ENCODE results near the gene TMEM86A. TPM values are rescaled to one million over a fixed set of nuclear protein-coding genes. Genes with fewer than 3 reads are reported as not detected.

TMEM86A gene
- total RNA-seq, 1 experiment from 2014 or later, result 0.45 TPM

DNA sequence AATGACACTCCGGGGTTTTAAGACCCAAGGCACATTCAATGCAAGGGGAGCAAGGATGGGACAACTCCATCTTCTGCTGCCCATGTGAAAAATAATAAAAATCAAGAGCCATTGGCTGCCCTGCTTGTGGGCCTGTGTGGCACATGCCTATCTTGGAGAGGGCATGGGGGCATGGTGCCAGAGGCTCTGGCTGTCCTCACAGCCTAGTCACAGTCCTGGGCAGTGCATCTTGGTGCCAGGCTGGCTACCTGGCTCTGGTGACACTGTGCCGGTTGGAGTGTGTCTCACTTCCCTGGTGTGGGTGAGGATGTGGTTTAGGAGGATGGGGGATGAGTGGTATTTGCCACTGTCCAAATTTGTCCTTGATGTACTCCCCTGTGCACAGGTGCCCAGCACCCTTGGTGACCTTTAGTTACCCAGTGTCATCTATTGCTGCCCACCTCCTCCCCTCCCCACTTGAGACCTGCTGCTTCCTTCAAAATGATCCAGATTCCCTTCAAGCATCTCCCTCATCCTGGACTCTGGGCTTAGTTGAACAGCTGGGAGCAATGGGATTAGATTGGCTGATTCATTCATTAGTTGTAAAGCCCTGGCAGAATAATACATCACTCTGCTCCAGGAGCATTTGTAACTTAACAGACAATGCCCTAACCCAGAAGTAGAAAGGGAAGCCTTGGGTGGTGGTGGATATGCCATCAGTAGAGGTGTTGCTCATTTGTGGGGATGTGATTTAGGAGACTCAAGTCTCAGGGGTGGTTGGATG is 4.6 kb downstream of the TMEM86A start:
- peaks cover 10% of the 10 kb centered on the region for H3K4me1 ChIP-seq (ENCODE audit: low read length)
- H3K79me2 ChIP-seq (ENCODE audit: low read length), result no peaks in the 10 kb centered on the region
- no peaks in the 10 kb centered on the region for H3K9me2 ChIP-seq (replicated peaks; ENCODE audit: insufficient read depth, low read length)
- no peak overlapping the region for H2AFZ ChIP-seq (ENCODE audit: low read length)
- H3K36me3 ChIP-seq (ENCODE audit: insufficient read depth, low read length), result no peaks in the 10 kb centered on the region
- H3K27me3 ChIP-seq (ENCODE audit: low read length), result no peaks in the 10 kb centered on the region
- H4K20me1 ChIP-seq (ENCODE audit: insufficient read depth, low read depth, low read length), result no peaks in the 10 kb centered on the region
- no peak overlapping the region for H3K4me2 ChIP-seq (ENCODE audit: low read depth, low read length, poor library complexity, severe bottlenecking)
- no peak for DNase-seq
- no peak overlapping the region for H3K4me3 ChIP-seq (ENCODE audit: low read length)
- H3K9me3 ChIP-seq (ENCODE audit: low read length), result no peaks in the 10 kb centered on the region
- H3K27ac ChIP-seq (ENCODE audit: low read length), result no peak overlapping the region
- no peak overlapping the region for H3K9ac ChIP-seq (ENCODE audit: low read length)

DNA sequence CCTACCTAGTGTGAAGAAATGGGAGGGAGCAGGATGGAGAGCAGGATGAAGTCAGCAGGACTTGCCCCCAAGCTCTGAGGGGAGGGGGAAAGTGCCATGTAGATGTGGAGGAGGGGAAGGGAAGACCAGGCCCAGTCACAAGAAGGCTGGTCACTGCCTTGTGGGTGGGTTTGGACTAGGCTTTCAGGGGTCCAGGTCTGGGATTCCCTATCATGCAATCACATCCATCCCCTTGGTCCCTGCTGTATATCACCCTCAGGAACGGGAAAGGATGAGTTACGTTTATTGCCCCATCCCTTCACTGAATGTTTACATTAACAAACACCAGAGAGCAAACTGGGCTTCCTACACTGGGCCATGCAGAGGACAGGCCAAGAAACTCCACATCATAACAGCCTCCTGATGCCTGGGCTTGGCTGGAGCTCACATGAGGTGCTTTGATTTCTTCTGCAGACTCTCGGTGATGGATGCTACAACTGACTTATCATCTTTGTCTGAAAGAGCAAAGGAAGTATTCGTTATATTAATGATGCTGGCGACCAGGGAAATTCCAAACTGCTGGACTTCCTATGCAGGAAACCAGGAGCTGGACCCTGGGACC is 5.6 kb downstream of the TMEM86A start:
- Histone ChIP-seq H3K36me3 (ENCODE audit: insufficient read depth, low read length) (no peaks in the 10 kb centered on the region), H3K4me2 (ENCODE audit: low read depth, low read length, poor library complexity, severe bottlenecking) (no peak overlapping the region), H3K4me3 (ENCODE audit: low read length) (no peak overlapping the region), H3K9me2 (replicated peaks; ENCODE audit: insufficient read depth, low read length) (no peaks in the 10 kb centered on the region), H3K9me3 (ENCODE audit: low read length) (no peaks in the 10 kb centered on the region), H3K9ac (ENCODE audit: low read length) (no peak overlapping the region), H3K27ac (ENCODE audit: low read length) (no peak overlapping the region), H3K79me2 (ENCODE audit: low read length) (no peaks in the 10 kb centered on the region), H4K20me1 (ENCODE audit: insufficient read depth, low read depth, low read length) (no peaks in the 10 kb centered on the region), H3K4me1 (ENCODE audit: low read length) (peaks cover 8% of the 10 kb centered on the region), H2AFZ (ENCODE audit: low read length) (no peak overlapping the region), H3K27me3 (ENCODE audit: low read length) (no peaks in the 10 kb centered on the region)
- no peak for DNase-seq

GRCh38 chr11:18704698-18705097 is 6.1 kb downstream of the TMEM86A start:
- no peak overlapping the region for H3K9ac ChIP-seq (ENCODE audit: low read length)
- no peak overlapping the region for H3K4me3 ChIP-seq (ENCODE audit: low read length)
- DNase-seq, result no peak
- H3K27me3 ChIP-seq (ENCODE audit: low read length), result no peaks in the 10 kb centered on the region
- no peak overlapping the region for H3K4me2 ChIP-seq (ENCODE audit: low read depth, low read length, poor library complexity, severe bottlenecking)
- no peak overlapping the region for H3K27ac ChIP-seq (ENCODE audit: low read length)
- H3K36me3 ChIP-seq (ENCODE audit: insufficient read depth, low read length), result no peaks in the 10 kb centered on the region
- H3K4me1 ChIP-seq (ENCODE audit: low read length), result peaks cover 2% of the 10 kb centered on the region
- H3K9me2 ChIP-seq (replicated peaks; ENCODE audit: insufficient read depth, low read length), result no peaks in the 10 kb centered on the region
- H3K9me3 ChIP-seq (ENCODE audit: low read length), result no peaks in the 10 kb centered on the region
- no peak overlapping the region for H2AFZ ChIP-seq (ENCODE audit: low read length)
- no peaks in the 10 kb centered on the region for H3K79me2 ChIP-seq (ENCODE audit: low read length)
- no peaks in the 10 kb centered on the region for H4K20me1 ChIP-seq (ENCODE audit: insufficient read depth, low read depth, low read length)

- no peaks in the 10 kb centered on the region for H3K9me2 ChIP-seq (replicated peaks; ENCODE audit: insufficient read depth, low read length)
These were observed 7.2 kb downstream of the TMEM86A start for GRCh38 chr11:18705651-18706281.

DNA sequence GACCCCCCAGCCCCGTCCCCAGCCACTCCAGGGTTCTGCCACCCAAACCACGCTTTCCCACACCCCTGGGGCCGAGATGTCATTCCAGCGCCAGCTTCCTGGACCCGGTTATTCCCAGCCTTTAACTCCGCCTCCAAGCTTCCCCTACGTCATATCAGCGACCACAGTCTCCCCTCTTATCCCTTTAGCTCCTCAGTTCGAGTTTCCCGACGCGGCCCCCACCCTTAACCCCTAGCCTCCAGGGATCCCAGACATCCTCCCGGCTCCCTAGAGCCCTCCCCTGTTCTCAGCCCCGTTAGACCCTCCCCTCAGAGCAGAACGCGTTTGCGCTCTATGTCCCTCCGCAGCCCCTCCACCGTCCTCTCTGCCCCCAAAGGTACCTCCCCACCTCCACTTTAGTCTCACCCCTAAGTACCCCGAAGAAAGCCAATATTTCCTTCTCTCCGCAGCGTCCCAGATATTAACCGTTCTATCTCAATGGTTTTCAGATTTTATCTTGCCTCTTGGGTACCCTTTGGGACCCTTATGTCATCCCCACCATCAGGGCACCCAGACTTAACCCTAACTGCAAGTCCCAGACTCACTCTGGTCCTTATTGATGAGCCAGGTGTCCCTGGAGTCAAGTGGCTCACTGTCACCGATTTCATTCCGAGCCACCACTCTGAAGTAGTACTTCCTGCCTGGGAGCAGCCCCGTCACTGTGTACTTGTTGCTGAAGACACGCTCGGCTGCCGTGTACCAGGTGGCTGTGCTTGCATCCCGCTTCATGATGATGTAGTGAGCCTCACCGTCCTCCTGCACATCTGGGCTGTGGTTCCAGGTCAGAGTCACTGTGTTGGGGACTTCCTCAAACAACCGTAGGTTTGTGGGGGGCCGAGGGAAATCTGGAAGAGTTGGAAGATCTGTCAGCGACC is 8.0 kb downstream of the TMEM86A start:
- no peak for DNase-seq
- no peak overlapping the region for H2AFZ ChIP-seq (ENCODE audit: low read length)
- H3K4me1 ChIP-seq (ENCODE audit: low read length), result no peaks in the 10 kb centered on the region

More at GRCh38 chr11:18705651-18706281, 7.2 kb downstream of the TMEM86A start:
- Histone ChIP-seq H3K36me3 (ENCODE audit: insufficient read depth, low read length) (no peaks in the 10 kb centered on the region), H3K9ac (ENCODE audit: low read length) (no peak overlapping the region), H3K4me2 (ENCODE audit: low read depth, low read length, poor library complexity, severe bottlenecking) (no peak overlapping the region), H3K27ac (ENCODE audit: low read length) (no peak overlapping the region), H3K79me2 (ENCODE audit: low read length) (no peaks in the 10 kb centered on the region), H2AFZ (ENCODE audit: low read length) (no peak overlapping the region), H3K27me3 (ENCODE audit: low read length) (no peaks in the 10 kb centered on the region), H3K9me3 (ENCODE audit: low read length) (no peaks in the 10 kb centered on the region), H4K20me1 (ENCODE audit: insufficient read depth, low read depth, low read length) (no peaks in the 10 kb centered on the region), H3K4me3 (ENCODE audit: low read length) (no peak overlapping the region), H3K4me1 (ENCODE audit: low read length) (no peaks in the 10 kb centered on the region)
- no peak for DNase-seq

DNA sequence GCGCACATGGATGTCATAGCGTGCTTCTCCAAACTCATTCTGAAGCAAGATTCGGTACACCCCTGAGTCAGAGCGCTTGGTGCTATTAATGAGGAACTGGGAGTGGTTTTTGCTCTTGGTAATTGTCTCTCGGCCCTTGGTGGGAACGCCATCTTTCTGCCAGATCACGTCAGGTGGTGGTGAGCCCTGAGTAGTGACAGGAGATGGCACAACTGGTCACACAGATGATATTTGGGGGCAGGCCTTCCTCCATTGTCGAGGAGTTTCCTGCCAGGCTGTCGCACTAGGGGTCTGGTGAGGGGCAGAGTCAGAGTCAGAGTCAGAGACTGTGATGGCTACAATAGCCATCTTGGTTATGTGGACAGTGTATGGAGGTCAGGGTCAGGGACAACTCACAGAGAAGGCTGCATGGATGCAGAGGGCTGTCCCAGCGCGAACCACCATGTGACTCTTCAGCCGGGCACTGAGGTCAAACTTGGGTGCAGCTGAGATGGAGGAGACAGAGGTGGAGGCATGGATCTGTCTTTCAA is 9.3 kb downstream of the TMEM86A start:
- Histone ChIP-seq H3K27ac (ENCODE audit: low read length) (no peak overlapping the region), H3K4me1 (ENCODE audit: low read length) (no peaks in the 10 kb centered on the region), H3K9me3 (ENCODE audit: low read length) (no peaks in the 10 kb centered on the region), H3K9ac (ENCODE audit: low read length) (no peak overlapping the region), H2AFZ (ENCODE audit: low read length) (no peak overlapping the region), H3K79me2 (ENCODE audit: low read length) (no peaks in the 10 kb centered on the region), H3K4me3 (ENCODE audit: low read length) (no peak overlapping the region), H3K27me3 (ENCODE audit: low read length) (no peaks in the 10 kb centered on the region), H3K9me2 (replicated peaks; ENCODE audit: insufficient read depth, low read length) (no peaks in the 10 kb centered on the region), H3K36me3 (ENCODE audit: insufficient read depth, low read length) (no peaks in the 10 kb centered on the region), H3K4me2 (ENCODE audit: low read depth, low read length, poor library complexity, severe bottlenecking) (no peak overlapping the region), H4K20me1 (ENCODE audit: insufficient read depth, low read depth, low read length) (no peaks in the 10 kb centered on the region)
- no peak for DNase-seq

More for the DNA sequence above, 8.0 kb downstream of the TMEM86A start:
- H3K9me3 ChIP-seq (ENCODE audit: low read length), result no peaks in the 10 kb centered on the region
- H3K79me2 ChIP-seq (ENCODE audit: low read length), result no peaks in the 10 kb centered on the region
- no peaks in the 10 kb centered on the region for H3K9me2 ChIP-seq (replicated peaks; ENCODE audit: insufficient read depth, low read length)
- no peak overlapping the region for H3K4me2 ChIP-seq (ENCODE audit: low read depth, low read length, poor library complexity, severe bottlenecking)
- no peak overlapping the region for H3K9ac ChIP-seq (ENCODE audit: low read length)
- H3K27me3 ChIP-seq (ENCODE audit: low read length), result no peaks in the 10 kb centered on the region
- H3K27ac ChIP-seq (ENCODE audit: low read length), result no peak overlapping the region
- H4K20me1 ChIP-seq (ENCODE audit: insufficient read depth, low read depth, low read length), result no peaks in the 10 kb centered on the region
- no peaks in the 10 kb centered on the region for H3K36me3 ChIP-seq (ENCODE audit: insufficient read depth, low read length)
- H3K4me3 ChIP-seq (ENCODE audit: low read length), result no peak overlapping the region

GRCh38 chr11:18709414-18709813 is 10.8 kb downstream of the TMEM86A start:
- H3K27ac ChIP-seq (ENCODE audit: low read length), result no peak overlapping the region
- H3K4me2 ChIP-seq (ENCODE audit: low read depth, low read length, poor library complexity, severe bottlenecking), result no peak overlapping the region
- H2AFZ ChIP-seq (ENCODE audit: low read length), result no peak overlapping the region
- no peaks in the 10 kb centered on the region for H3K9me2 ChIP-seq (replicated peaks; ENCODE audit: insufficient read depth, low read length)
- H3K4me3 ChIP-seq (ENCODE audit: low read length), result no peak overlapping the region
- no peak overlapping the region for H3K9ac ChIP-seq (ENCODE audit: low read length)
- no peak for DNase-seq
- no peaks in the 10 kb centered on the region for H3K79me2 ChIP-seq (ENCODE audit: low read length)
- H3K9me3 ChIP-seq (ENCODE audit: low read length), result no peaks in the 10 kb centered on the region
- H3K27me3 ChIP-seq (ENCODE audit: low read length), result no peaks in the 10 kb centered on the region
- no peaks in the 10 kb centered on the region for H4K20me1 ChIP-seq (ENCODE audit: insufficient read depth, low read depth, low read length)
- no peaks in the 10 kb centered on the region for H3K36me3 ChIP-seq (ENCODE audit: insufficient read depth, low read length)
- no peaks in the 10 kb centered on the region for H3K4me1 ChIP-seq (ENCODE audit: low read length)

Measured in Karpas-422 (cell line).